Activated CD8-positive, alpha-beta memory T cell treated with anti-CD3 and anti-CD28 coated beads, Interleukin-2, amount 50 U/mL, for 24 hours (primary cell): ENCODE measurements around the gene RHBDL3.
"Not testable (repeated sequence)": the region's sequence is repeated elsewhere in the genome, so short reads cannot be mapped to it uniquely, and the experiment has no call there.

Experiments used
- DNase-seq: peaks from one replicate; pipeline ENCODE4 v3.0.0-alpha.2; 2020; ENCODE audit errors: extremely low read depth

RHBDL3 gene

GRCh38 chr17:32323811-32324491 lies 58.3 kb downstream of the RHBDL3 start:
- DNase-seq = no peak

DNA sequence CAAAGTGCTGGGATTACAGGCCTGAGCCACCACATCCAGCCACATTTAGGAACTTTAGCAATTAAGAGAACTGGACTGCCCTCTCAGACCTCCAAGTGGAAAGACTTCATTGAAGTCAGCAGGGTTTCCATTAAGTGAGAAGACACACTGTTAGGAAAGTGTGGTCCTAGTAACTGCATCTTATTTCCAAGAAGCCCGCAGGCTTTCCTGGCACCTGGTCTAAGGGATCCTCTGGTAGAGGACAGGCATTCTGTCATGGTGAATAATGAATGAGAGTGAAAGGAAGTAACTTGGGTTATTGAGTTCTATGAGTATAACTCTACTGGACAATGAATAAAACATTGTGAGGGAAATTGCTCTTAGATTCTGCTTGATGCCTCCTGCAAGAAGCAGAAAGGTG lies 62.3 kb downstream of the RHBDL3 start:
- DNase-seq = no peak

DNA sequence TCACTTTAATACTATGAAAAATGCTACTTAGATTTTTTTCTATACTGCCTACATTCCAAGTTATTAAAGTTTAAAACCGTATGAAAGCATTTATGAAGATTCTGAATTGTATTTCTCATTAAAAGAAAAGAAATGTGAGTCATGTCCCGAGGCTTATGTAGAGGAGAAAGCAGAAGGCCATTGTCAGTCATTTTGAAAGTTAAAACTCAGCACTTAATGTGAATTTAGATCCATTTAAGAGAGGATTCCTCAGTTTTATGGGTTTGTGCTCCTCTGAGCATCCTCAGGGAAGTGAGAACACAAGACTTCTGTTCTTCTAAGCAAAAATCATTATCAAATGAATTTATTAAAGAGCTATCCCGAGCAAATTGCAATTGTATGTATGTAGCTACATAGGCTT lies 64.5 kb downstream of the RHBDL3 start:
- DNase-seq = no peak

GRCh38 chr17:32331243-32332040 lies 65.8 kb downstream of the RHBDL3 start:
- DNase-seq = no peak

GRCh38 chr17:32333187-32333586 lies 67.6 kb downstream of the RHBDL3 start:
- no peak for DNase-seq

GRCh38 chr17:32335046-32335445 lies 69.4 kb downstream of the RHBDL3 start:
- no peak for DNase-seq

- DNase-seq = no peak
These were observed 70.1 kb downstream of the RHBDL3 start for GRCh38 chr17:32335687-32336086.

DNA sequence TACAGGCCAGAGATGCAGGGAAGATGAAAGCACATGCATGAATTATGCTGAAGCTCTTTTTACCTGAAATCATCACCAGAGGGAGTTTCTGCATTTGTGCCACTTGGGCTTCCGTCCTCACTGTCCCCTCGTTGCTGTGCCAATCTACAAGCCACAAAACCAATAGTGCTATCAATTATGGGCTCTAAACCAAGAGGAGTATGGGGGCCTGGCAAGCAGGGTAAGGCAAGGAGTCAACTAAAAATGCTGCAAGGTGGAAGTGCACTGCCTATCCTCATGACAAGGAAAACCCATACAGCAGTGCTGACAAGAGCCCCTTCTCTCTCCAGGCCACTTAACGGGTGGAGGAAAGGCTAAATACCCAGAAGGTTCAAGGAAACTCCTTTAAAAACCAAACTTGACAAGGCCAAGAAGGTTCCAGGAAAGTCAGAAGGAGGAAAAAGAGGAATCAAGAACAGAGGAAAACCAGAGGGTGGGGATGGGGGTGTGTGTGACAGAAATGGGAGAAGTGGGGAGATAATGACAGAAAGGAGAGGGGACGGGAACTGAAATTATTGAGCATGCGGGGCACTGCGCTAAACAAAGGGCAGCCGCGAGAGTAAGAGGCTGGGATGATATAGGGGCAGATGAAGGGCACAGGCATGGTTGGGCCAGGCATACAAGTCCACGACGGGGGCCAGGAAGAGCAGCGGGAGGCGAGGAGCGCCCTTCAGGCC lies 75.7 kb downstream of the RHBDL3 start:
- DNase-seq = peak; percentile 33

- peak; percentile 54 for DNase-seq
These were observed 76.4 kb downstream of the RHBDL3 start, which contains the start of gene C17orf75 for GRCh38 chr17:32341857-32342602. C17orf75 (minus strand) TSS chr17:32342173; CDS start chr17:32342139, 34 bp downstream.

DNA sequence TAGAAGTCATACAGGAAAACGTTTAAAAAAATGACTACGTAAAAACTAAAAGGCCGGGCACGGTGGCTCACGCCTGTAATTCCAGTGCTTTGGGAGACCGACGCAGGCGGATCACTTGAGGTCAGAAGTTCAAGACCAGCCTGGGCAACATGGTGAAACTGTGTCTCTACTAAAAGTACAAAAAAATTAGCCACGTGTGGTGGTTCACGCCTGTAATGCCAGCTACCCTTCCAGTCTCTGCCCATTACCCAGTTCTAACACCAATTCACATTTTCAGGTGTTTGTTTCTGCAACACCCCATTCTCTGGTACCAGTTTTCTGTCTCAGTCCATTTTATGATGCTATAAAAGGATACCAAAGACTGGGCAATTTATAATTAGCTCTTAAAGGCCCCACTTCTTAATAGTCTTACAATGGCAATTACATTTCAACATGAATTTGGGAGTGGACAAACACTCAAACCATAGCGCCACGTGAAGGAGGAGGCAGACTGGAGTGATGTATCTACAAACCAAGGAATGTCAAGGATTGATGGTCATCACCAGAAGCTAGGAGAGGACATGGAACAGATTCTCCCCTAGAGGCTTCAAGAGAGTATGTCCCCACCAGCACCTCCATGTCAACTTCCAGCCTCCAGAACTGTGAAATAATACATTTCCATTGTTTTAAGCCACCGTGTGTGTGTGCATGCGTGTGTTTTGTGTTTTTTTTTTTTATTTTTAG lies 77.1 kb downstream of the RHBDL3 start:
- no peak for DNase-seq

DNA sequence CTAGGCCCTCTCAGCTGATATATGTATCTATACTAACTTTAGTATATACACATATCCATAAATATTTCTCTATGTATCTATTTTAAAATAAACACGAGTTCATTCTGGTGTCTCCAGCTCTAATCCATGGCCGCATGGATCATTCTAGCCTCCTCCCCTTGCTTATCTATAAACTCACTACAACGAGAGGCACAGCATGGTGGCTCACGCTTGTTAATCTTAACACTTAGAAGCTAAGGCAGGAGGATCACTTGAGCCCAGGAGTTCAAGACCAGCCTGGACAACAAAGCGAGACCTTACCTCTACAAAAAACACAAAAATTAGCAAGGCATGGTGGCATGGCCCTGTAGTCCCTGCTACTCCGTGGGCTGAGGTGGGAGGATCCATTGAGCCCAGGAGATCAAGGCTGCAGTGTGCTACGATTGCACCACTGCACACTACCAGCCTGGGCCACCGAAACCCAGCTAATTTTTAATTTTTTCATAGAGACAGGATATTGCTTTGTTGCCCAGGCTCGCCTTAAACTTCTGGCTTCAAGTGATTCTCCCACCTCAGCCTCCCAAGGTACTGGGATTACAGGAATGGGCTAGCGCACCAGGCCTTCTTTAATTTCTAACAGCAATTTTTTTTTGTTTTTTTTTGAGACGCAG lies 80.4 kb downstream of the RHBDL3 start:
- DNase-seq = no peak

- no peak for DNase-seq
These were observed 82.8 kb downstream of the RHBDL3 start for GRCh38 chr17:32348483-32348800.

GRCh38 chr17:32349503-32349853 lies 83.8 kb downstream of the RHBDL3 start:
- no peak for DNase-seq

DNA sequence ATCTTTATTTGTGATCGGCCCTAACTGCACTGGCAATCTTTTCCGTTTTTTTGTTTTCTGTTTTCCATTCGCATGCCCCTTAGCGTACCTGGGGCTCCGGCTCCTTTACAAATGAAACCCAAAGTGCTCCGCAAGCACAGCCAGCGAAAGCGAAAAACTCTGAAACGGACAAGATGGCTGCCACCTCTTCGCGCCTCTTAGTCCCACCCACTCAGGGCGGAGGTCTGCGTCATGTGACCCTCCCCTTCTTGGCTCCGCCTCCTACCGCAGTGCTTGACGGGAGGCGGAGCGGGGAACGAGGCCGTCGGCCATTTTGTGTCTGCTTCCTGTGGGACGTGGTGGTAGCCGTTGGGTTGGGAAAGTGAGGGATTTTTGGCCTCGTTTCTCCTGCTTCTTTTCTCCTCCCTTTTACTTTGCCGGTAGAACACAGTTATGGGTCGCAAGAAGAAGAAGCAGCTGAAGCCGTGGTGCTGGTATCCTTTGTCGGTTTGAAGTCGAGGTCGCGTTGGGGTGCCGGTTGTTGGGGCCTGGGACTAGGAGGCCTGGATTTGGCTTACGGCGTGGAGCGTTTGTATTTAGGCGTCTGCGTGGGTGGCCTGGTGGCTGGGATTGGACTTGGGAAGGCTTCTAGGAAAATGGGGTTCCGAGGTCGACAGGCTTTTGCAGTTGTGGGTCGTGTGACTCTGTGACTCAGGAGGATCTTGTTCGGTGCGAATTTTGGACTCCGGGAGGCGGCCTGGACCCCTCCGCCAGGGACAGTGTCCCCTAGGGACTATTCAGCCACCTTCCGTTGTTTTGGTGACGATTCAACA lies 84.4 kb downstream of the RHBDL3 start, which contains the start of gene ZNF207:
Gene ZNF207 (plus strand): TSS at position 304 of the 812 bp plus-strand sequence. CDS start 129 bp downstream, at position 433.
- peak; percentile 91 for DNase-seq

DNA sequence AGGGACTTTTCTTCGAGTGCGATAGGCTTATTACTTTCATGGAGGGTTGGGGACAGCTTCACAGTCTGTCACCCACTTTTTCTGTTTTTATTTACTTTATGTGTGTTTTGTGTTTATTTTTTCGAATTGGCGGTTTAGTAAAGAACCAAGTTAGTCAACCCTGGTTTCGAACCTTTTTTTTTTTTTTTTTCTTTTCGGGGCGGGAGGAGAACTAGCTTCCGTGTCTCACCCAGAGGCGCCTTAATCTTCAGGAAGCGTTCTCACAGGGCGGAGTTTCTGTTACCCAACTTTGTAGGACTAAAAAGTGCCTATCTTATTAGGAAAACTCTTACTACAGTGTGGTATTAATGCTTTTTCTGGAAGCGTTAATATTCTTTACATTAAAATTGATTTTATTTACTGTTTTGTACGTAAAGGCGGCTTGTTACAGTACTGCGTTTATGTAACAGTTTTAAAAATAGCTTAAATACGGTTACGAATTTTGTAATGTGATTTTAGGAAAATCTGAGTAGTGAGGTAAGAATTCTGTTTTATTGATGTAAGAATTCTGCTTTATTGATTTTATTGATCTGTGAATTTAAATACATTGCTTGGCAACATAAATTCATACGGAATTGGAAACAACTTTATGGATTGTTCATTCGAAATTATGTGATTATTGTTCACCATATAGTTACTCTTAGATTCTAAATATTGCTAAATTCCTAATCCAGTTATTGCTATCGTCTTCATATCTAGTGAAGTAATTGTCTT lies 85.2 kb downstream of the RHBDL3 start:
- DNase-seq = no peak

DNA sequence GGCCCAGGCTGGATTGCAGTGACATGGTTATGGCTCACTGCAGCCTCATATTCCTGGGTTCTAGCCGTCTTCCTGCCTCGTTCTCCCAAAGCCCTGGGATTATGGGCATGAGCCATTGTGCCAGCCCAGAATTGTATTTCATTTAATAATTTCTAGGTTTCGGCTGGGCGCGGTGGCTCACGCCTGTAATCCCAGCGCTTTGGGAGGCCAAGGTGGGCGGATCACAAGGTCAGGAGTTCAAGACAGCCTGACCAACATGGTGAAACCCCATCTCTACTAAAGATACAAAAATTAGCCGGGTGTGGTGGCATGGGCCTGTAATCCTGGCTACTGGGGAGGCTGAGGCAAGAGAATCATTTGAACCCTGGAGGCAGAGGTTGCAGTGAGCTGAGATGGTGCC lies 87.1 kb downstream of the RHBDL3 start:
- DNase-seq = not testable (repeated sequence)

- no peak for DNase-seq
These were observed 90.2 kb downstream of the RHBDL3 start for GRCh38 chr17:32355649-32356377.

GRCh38 chr17:32356378-32356743 lies 90.7 kb downstream of the RHBDL3 start:
- DNase-seq = no peak

DNA sequence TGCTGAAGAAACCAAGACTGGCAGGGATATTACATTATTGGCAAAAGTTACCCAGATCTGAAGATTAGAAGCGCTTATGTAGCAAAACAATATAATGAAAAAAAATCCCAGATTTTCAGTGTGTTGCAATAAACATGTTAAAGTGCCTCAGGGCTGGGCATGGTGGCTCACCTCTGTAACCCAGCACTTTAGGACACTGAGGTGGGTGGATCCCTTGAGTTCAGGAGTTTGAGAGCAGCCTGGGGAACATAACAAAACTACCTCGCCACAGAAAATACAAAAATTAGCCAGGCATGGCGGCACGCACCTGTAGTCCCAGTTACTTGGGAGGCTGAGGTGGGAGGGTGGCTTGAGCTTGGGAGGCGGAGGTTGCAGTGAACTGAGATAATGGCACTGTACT lies 91.1 kb downstream of the RHBDL3 start:
- no peak for DNase-seq
